Loucy (cell line): Measurements from ENCODE around the gene CHIA.

Source experiments
- EZH2phosphoT487 ChIP-seq: fragments of 200-600 bp; IDR thresholded peaks from 2 replicates; pipeline ENCODE4 v1.6.1; 2018; ENCODE audit warnings: antibody characterized with exemption, mild to moderate bottlenecking, moderate library complexity, borderline replicate concordance
- TF ChIP-seq, protein P1 (sequence below): fragments of 200-600 bp; sonication (generic); conservative IDR thresholded peaks from 2 replicates; pipeline ENCODE4 v1.5.1; 2014; ENCODE audit warnings: mild to moderate bottlenecking, antibody characterized with exemption, low read length

DNA sequence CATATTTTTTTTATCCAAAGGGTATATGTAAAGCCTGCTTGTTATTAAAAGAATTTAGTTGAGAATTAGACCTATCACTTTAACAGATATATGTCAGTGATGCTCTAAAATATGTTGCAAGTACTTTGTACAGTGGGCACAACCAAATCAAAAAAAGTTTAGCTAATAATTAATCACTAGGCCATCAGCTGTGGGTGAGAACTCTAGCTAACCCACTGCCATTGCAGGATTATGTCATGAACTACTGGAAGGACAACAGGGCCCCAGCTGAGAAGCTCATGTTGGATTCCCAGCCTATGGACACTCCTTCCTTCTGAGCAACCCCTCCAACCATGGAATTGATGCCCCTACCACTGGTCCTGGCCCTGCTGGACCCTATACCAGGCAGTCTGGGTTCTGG, 6.8 kb upstream of the CHIA start:
- TF ChIP-seq, protein P1, sequence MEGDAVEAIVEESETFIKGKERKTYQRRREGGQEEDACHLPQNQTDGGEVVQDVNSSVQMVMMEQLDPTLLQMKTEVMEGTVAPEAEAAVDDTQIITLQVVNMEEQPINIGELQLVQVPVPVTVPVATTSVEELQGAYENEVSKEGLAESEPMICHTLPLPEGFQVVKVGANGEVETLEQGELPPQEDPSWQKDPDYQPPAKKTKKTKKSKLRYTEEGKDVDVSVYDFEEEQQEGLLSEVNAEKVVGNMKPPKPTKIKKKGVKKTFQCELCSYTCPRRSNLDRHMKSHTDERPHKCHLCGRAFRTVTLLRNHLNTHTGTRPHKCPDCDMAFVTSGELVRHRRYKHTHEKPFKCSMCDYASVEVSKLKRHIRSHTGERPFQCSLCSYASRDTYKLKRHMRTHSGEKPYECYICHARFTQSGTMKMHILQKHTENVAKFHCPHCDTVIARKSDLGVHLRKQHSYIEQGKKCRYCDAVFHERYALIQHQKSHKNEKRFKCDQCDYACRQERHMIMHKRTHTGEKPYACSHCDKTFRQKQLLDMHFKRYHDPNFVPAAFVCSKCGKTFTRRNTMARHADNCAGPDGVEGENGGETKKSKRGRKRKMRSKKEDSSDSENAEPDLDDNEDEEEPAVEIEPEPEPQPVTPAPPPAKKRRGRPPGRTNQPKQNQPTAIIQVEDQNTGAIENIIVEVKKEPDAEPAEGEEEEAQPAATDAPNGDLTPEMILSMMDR = no peak
- no peak for TF ChIP-seq EZH2phosphoT487
